CD8-positive, alpha-beta memory T cell (primary cell): ENCODE data around the gene PANX3. TPM values are rescaled to one million over a fixed set of nuclear protein-coding genes. Genes with fewer than 3 reads are reported as not detected.

ENCODE experiments used
- CTCF ChIA-PET: fragments of 350-600 bp; sonication (Branson Sonifier 250); formaldehyde crosslinking; loops from one replicate; lab custom pipeline; 2021; ENCODE audit warnings: antibody characterized with exemption; lab: Charles Lee
- POLR2A ChIA-PET: fragments of 350-600 bp; sonication (Branson Sonifier 250); formaldehyde crosslinking; loops from one replicate; lab custom pipeline; 2021; ENCODE audit warnings: antibody characterized with exemption; lab: Charles Lee
- DNase-seq, 5 donors: peaks; one replicate each; pipeline versions ENCODE4 v3.0.0 to v3.0.0-alpha.2; 2020 to 2022; ENCODE audit warnings: mixed read lengths in 1 of 5
- H3K27ac ChIP-seq: one replicate; pipeline ENCODE4 v1.7.0; 2013; ENCODE audit warnings: low read depth, mild to moderate bottlenecking, low read length, moderate library complexity
- H3K27me3 ChIP-seq: 2 replicates; pipeline ENCODE4 v1.7.0; 2013; ENCODE audit warnings: low read length, mild to moderate bottlenecking; ENCODE audit not compliant: insufficient read depth, poor library complexity, severe bottlenecking
- H3K36me3 ChIP-seq: 2 replicates; pipeline ENCODE4 v1.7.0; 2013; ENCODE audit warnings: mild to moderate bottlenecking, low read length, moderate library complexity; ENCODE audit not compliant: insufficient read depth
- H3K4me1 ChIP-seq: 2 replicates; pipeline ENCODE4 v1.7.0; 2013; ENCODE audit warnings: mild to moderate bottlenecking, low read length, moderate library complexity; ENCODE audit not compliant: insufficient read depth
- H3K4me3 ChIP-seq: 2 replicates; pipeline ENCODE4 v1.7.0; 2013; ENCODE audit warnings: mild to moderate bottlenecking, low read length
- H3K9me3 ChIP-seq: 2 replicates; pipeline ENCODE4 v1.7.0; 2013; ENCODE audit warnings: mild to moderate bottlenecking, low read length
- H3K27ac Mint-ChIP-seq, 8 donors: one replicate each; pipeline ENCODE4 v1.8.0; 2020 to 2021; ENCODE audit warnings: mixed read lengths in 8 of 8, mild to moderate bottlenecking in 6 of 8, inconsistent platforms in 3 of 8, moderate library complexity in 3 of 8
- H3K27me3 Mint-ChIP-seq, 2 donors: one replicate each; pipeline ENCODE4 v1.8.0; 2020 to 2021; ENCODE audit warnings: mixed read lengths in 2 of 2, mild to moderate bottlenecking in 1 of 2, moderate library complexity in 1 of 2
- H3K36me3 Mint-ChIP-seq, 3 donors: one replicate each; pipeline ENCODE4 v1.8.0; 2020 to 2021; ENCODE audit warnings: mixed read lengths in 3 of 3, inconsistent platforms in 1 of 3, mild to moderate bottlenecking in 1 of 3
- H3K4me1 Mint-ChIP-seq, 3 donors: one replicate each; pipeline ENCODE4 v1.8.0; 2020 to 2021; ENCODE audit warnings: mixed read lengths in 3 of 3, inconsistent platforms in 1 of 3, mild to moderate bottlenecking in 1 of 3
- H3K4me3 Mint-ChIP-seq, 7 donors: one replicate each; pipeline ENCODE4 v1.8.0; 2020 to 2021; ENCODE audit warnings: mixed read lengths in 7 of 7, mild to moderate bottlenecking in 6 of 7, moderate library complexity in 4 of 7, inconsistent platforms in 2 of 7
- H3K9me3 Mint-ChIP-seq, 5 donors: one replicate each; pipeline ENCODE4 v1.8.0; 2020 to 2022; ENCODE audit warnings: mixed read lengths in 5 of 5, mild to moderate bottlenecking in 3 of 5, moderate library complexity in 2 of 5, inconsistent platforms in 1 of 5
- polyA plus RNA-seq: library from polyadenylated mRNA; unstranded; fragments of 300-500 nt; fragmentation: Illumina TruSeq; gene quantifications from one replicate; pipeline ENCODE4 v1.2.3, GENCODE V29; 2021
- total RNA-seq, 2 experiments: library from RNA; stranded (reverse); gene quantifications; one replicate each; pipeline ENCODE4 v1.2.3, GENCODE V29; 2021

PANX3 gene
- total and polyA plus RNA-seq, 3 experiments from 2014 or later = not detected

GRCh38 chr11:124639186-124639585 lies 28.0 kb downstream of the PANX3 start:
- Histone ChIP-seq H3K36me3 (no peaks in the 10 kb centered on the region), H3K4me3 (no peak overlapping the region), H3K27ac (no peak overlapping the region), H3K9me3 (no peaks in the 10 kb centered on the region), H3K27me3 (no peaks in the 10 kb centered on the region), H3K4me1 (no peaks in the 10 kb centered on the region)
- Mint-ChIP-seq H3K36me3 (peaks cover 0 to 37% (median 13%) of the 10 kb centered on the region in 3 donors), H3K27ac (peak overlapping the region in 1 of 8 donors; percentile 74), H3K9me3 (no peaks in the 10 kb centered on the region), H3K4me3 (no peak overlapping the region), H3K4me1 (no peaks in the 10 kb centered on the region), H3K27me3 (peaks cover 0 to 2% of the 10 kb centered on the region in 2 donors)
- ChIA-PET POLR2A (no interaction called here), CTCF (interaction anchor here (0.8 to 1.7 kb wide), 3 partner anchors 12 to 197 kb away, joined by 3 to 5 read pairs (median 3); no protein-coding TSS in a partner anchor)
- DNase-seq = no peak

GRCh38 chr11:124640666-124641065 lies 29.4 kb downstream of the PANX3 start:
- peaks cover 0 to 26% (median 11%) of the 10 kb centered on the region in 3 donors for H3K36me3 Mint-ChIP-seq
- no peak overlapping the region for H3K4me3 Mint-ChIP-seq
- H3K4me1 ChIP-seq = no peaks in the 10 kb centered on the region
- ChIA-PET CTCF (interaction anchor here (0.9 to 1.7 kb wide), 3 partner anchors 18 to 197 kb away, joined by 3 to 5 read pairs (median 5); partner anchors contain the start of gene TBRG1), POLR2A (no interaction called here)
- H3K27ac ChIP-seq = no peak overlapping the region
- no peak overlapping the region for H3K27ac Mint-ChIP-seq
- DNase-seq = no peak
- no peak overlapping the region for H3K4me3 ChIP-seq
- no peaks in the 10 kb centered on the region for H3K27me3 ChIP-seq
- H3K36me3 ChIP-seq = no peaks in the 10 kb centered on the region
- H3K4me1 Mint-ChIP-seq = no peaks in the 10 kb centered on the region
- H3K9me3 ChIP-seq = no peaks in the 10 kb centered on the region
- H3K9me3 Mint-ChIP-seq = no peaks in the 10 kb centered on the region
- H3K27me3 Mint-ChIP-seq = peaks cover 0 to 2% of the 10 kb centered on the region in 2 donors

GRCh38 chr11:124642628-124643027 lies 31.4 kb downstream of the PANX3 start:
- peaks cover 0 to 2% of the 10 kb centered on the region in 2 donors for H3K27me3 Mint-ChIP-seq
- H3K36me3 ChIP-seq = no peaks in the 10 kb centered on the region
- H3K27ac Mint-ChIP-seq = peak overlapping the region in 1 of 8 donors; percentile 49
- DNase-seq = no peak
- no peak overlapping the region for H3K4me3 ChIP-seq
- H3K9me3 ChIP-seq = no peaks in the 10 kb centered on the region
- no peaks in the 10 kb centered on the region for H3K4me1 ChIP-seq
- POLR2A ChIA-PET = no interaction called here
- H3K4me3 Mint-ChIP-seq = no peak overlapping the region
- H3K9me3 Mint-ChIP-seq = no peaks in the 10 kb centered on the region
- CTCF ChIA-PET = interaction anchor here (1.2 to 3.6 kb wide), 3 partner anchors 103 to 195 kb away, joined by 3 to 36 read pairs (median 3); no protein-coding TSS in a partner anchor
- peaks cover 0 to 9% (median 4%) of the 10 kb centered on the region in 3 donors for H3K36me3 Mint-ChIP-seq
- no peaks in the 10 kb centered on the region for H3K27me3 ChIP-seq
- no peaks in the 10 kb centered on the region for H3K4me1 Mint-ChIP-seq
- H3K27ac ChIP-seq = no peak overlapping the region

GRCh38 chr11:124643042-124643604 lies 31.9 kb downstream of the PANX3 start:
- Histone ChIP-seq H3K4me1 (no peaks in the 10 kb centered on the region), H3K27me3 (no peaks in the 10 kb centered on the region), H3K9me3 (no peaks in the 10 kb centered on the region), H3K4me3 (no peak overlapping the region), H3K36me3 (no peaks in the 10 kb centered on the region), H3K27ac (no peak overlapping the region)
- H3K9me3 Mint-ChIP-seq = no peaks in the 10 kb centered on the region
- H3K36me3 Mint-ChIP-seq = peaks cover 0 to 5% (median 2%) of the 10 kb centered on the region in 3 donors
- no peak overlapping the region for H3K4me3 Mint-ChIP-seq
- DNase-seq = no peak
- H3K27ac Mint-ChIP-seq = peak overlapping the region in 2 of 8 donors; percentile 49 to 86
- ChIA-PET POLR2A (no interaction called here), CTCF (interaction anchor here (1.2 to 3.6 kb wide), 6 partner anchors 13 to 195 kb away, joined by 3 to 36 read pairs (median 4); no protein-coding TSS in a partner anchor)
- no peaks in the 10 kb centered on the region for H3K4me1 Mint-ChIP-seq
- no peaks in the 10 kb centered on the region for H3K27me3 Mint-ChIP-seq

GRCh38 chr11:124643605-124644425 lies 32.6 kb downstream of the PANX3 start:
- H3K36me3 Mint-ChIP-seq = peaks cover 0 to 1% (median 0%) of the 10 kb centered on the region in 3 donors
- peak overlapping the region; percentile 19 for H3K27ac ChIP-seq
- no peak for DNase-seq
- POLR2A ChIA-PET = no interaction called here
- no peak overlapping the region for H3K4me3 Mint-ChIP-seq
- CTCF ChIA-PET = interaction anchor here (1.0 to 3.6 kb wide), 9 partner anchors 10 to 194 kb away, joined by 3 to 36 read pairs (median 4); no protein-coding TSS in a partner anchor
- H3K4me1 ChIP-seq = no peaks in the 10 kb centered on the region
- no peaks in the 10 kb centered on the region for H3K27me3 Mint-ChIP-seq
- H3K9me3 ChIP-seq = no peaks in the 10 kb centered on the region
- no peak overlapping the region for H3K4me3 ChIP-seq
- no peaks in the 10 kb centered on the region for H3K27me3 ChIP-seq
- H3K27ac Mint-ChIP-seq = no peak overlapping the region
- no peaks in the 10 kb centered on the region for H3K36me3 ChIP-seq
- no peaks in the 10 kb centered on the region for H3K4me1 Mint-ChIP-seq
- no peaks in the 10 kb centered on the region for H3K9me3 Mint-ChIP-seq

- peak in 3 of 5 donors; percentile 2 to 30 (median 7) for DNase-seq
- Histone ChIP-seq H3K4me3 (no peak overlapping the region), H3K4me1 (no peaks in the 10 kb centered on the region), H3K27me3 (no peaks in the 10 kb centered on the region), H3K9me3 (no peaks in the 10 kb centered on the region), H3K27ac (no peak overlapping the region), H3K36me3 (no peaks in the 10 kb centered on the region)
- H3K27ac Mint-ChIP-seq = no peak overlapping the region
- H3K9me3 Mint-ChIP-seq = no peaks in the 10 kb centered on the region
- no peaks in the 10 kb centered on the region for H3K36me3 Mint-ChIP-seq
- no peaks in the 10 kb centered on the region for H3K4me1 Mint-ChIP-seq
- no peaks in the 10 kb centered on the region for H3K27me3 Mint-ChIP-seq
- H3K4me3 Mint-ChIP-seq = no peak overlapping the region
- POLR2A ChIA-PET = no interaction called here
- CTCF ChIA-PET = interaction anchor here (0.7 to 3.6 kb wide), 13 partner anchors 9 to 193 kb away, joined by 3 to 36 read pairs (median 4); no protein-coding TSS in a partner anchor
These were observed 33.4 kb downstream of the PANX3 start for GRCh38 chr11:124644426-124645280.

- no peak overlapping the region for H3K4me3 Mint-ChIP-seq
- H3K27me3 Mint-ChIP-seq = no peaks in the 10 kb centered on the region
- H3K4me1 Mint-ChIP-seq = no peaks in the 10 kb centered on the region
- no peaks in the 10 kb centered on the region for H3K4me1 ChIP-seq
- H3K36me3 ChIP-seq = no peaks in the 10 kb centered on the region
- no peak overlapping the region for H3K27ac Mint-ChIP-seq
- no peaks in the 10 kb centered on the region for H3K9me3 Mint-ChIP-seq
- no peak for DNase-seq
- H3K27me3 ChIP-seq = no peaks in the 10 kb centered on the region
- H3K27ac ChIP-seq = no peak overlapping the region
- POLR2A ChIA-PET = no interaction called here
- H3K9me3 ChIP-seq = no peaks in the 10 kb centered on the region
- peaks cover 0 to 2% (median 0%) of the 10 kb centered on the region in 3 donors for H3K36me3 Mint-ChIP-seq
- CTCF ChIA-PET = no interaction called here
- no peak overlapping the region for H3K4me3 ChIP-seq
These were observed 34.9 kb downstream of the PANX3 start for GRCh38 chr11:124646148-124646547.
